ENCODE data around the gene NT5DC2.

The NT5DC2 gene

GRCh38 chr3:52512727-52513126 lies 20.9 kb downstream of the NT5DC2 start:
- DNase-seq (ENCODE audit: low read depth in 3 of 3, low spot score in 1 of 3): no peak

GRCh38 chr3:52512105-52512504 lies 21.6 kb downstream of the NT5DC2 start:
- DNase-seq (ENCODE audit: low read depth in 3 of 3, low spot score in 1 of 3): no peak

- no peak for DNase-seq (ENCODE audit: low read depth in 3 of 3, low spot score in 1 of 3)
Observed at GRCh38 chr3:52511509-52511908, 22.1 kb downstream of the NT5DC2 start.

- DNase-seq (ENCODE audit: low read depth in 3 of 3, low spot score in 1 of 3): no peak
Observed at GRCh38 chr3:52509753-52510328, 23.8 kb downstream of the NT5DC2 start.

- DNase-seq (ENCODE audit: low read depth in 3 of 3, low spot score in 1 of 3): no peak
Observed at GRCh38 chr3:52507359-52507758, 26.3 kb downstream of the NT5DC2 start.

GRCh38 chr3:52506266-52506966 lies 27.2 kb downstream of the NT5DC2 start:
- DNase-seq (ENCODE audit: low read depth in 3 of 3, low spot score in 1 of 3): no peak

GRCh38 chr3:52504977-52505376 lies 28.7 kb downstream of the NT5DC2 start:
- DNase-seq (ENCODE audit: low read depth in 3 of 3, low spot score in 1 of 3): no peak

GRCh38 chr3:52503788-52504424 lies 29.8 kb downstream of the NT5DC2 start:
- DNase-seq (ENCODE audit: low read depth in 3 of 3, low spot score in 1 of 3): no peak

GRCh38 chr3:52502808-52503350 lies 30.8 kb downstream of the NT5DC2 start:
- no peak for DNase-seq (ENCODE audit: low read depth in 3 of 3, low spot score in 1 of 3)

- no peak for DNase-seq (ENCODE audit: low read depth in 3 of 3, low spot score in 1 of 3)
Observed at GRCh38 chr3:52502001-52502400, 31.7 kb downstream of the NT5DC2 start.

- DNase-seq (ENCODE audit: low read depth in 3 of 3, low spot score in 1 of 3): no peak
Observed at GRCh38 chr3:52501046-52501445, 32.6 kb downstream of the NT5DC2 start.

GRCh38 chr3:52498137-52499054 lies 35.3 kb downstream of the NT5DC2 start:
- no peak for DNase-seq (ENCODE audit: low read depth in 3 of 3, low spot score in 1 of 3)

- no peak for DNase-seq (ENCODE audit: low read depth in 3 of 3, low spot score in 1 of 3)
Observed at GRCh38 chr3:52495777-52496602, 37.7 kb downstream of the NT5DC2 start.

GRCh38 chr3:52494886-52495495 lies 38.7 kb downstream of the NT5DC2 start, which contains the start of gene STAB1:
STAB1 (plus strand) TSS chr3:52495338; CDS start chr3:52495414, 76 bp downstream.
- DNase-seq (ENCODE audit: low read depth in 3 of 3, low spot score in 1 of 3): no peak

- no peak for DNase-seq (ENCODE audit: low read depth in 3 of 3, low spot score in 1 of 3)
Observed at GRCh38 chr3:52494445-52494844, 39.2 kb downstream of the NT5DC2 start.

GRCh38 chr3:52493232-52494017 lies 40.2 kb downstream of the NT5DC2 start:
- DNase-seq (ENCODE audit: low read depth in 3 of 3, low spot score in 1 of 3): no peak

- no peak for DNase-seq (ENCODE audit: low read depth in 3 of 3, low spot score in 1 of 3)
Observed at GRCh38 chr3:52492059-52492458, 41.6 kb downstream of the NT5DC2 start.

GRCh38 chr3:52490939-52491526 lies 42.6 kb downstream of the NT5DC2 start:
- DNase-seq (ENCODE audit: low read depth in 3 of 3, low spot score in 1 of 3): no peak

Data from stimulated activated CD4-positive, alpha-beta T cell treated with anti-CD3 and anti-CD28 coated beads, TNF-alpha, amount 100 ng/mL, for 1 hour (primary cell).